HG02588 (cell line): ENCODE data around the gene FRZB.

Experiments
- ATAC-seq: cut with Tn5 transposase; IDR thresholded peaks from one replicate; pipeline ENCODE4 v1.9.1; 2021; ENCODE audit warnings: mild to moderate bottlenecking, moderate library complexity; ENCODE audit not compliant: unreplicated experiment

The FRZB gene

GRCh38 chr2:182845794-182846417, 20.5 kb downstream of the FRZB start:
- no peak for ATAC-seq

GRCh38 chr2:182836451-182836850, 30.0 kb downstream of the FRZB start:
- no peak for ATAC-seq

GRCh38 chr2:182834293-182834692, 32.1 kb downstream of the FRZB start:
- ATAC-seq = no peak

GRCh38 chr2:182833084-182833854, 33.2 kb downstream of the FRZB start:
- no peak for ATAC-seq

- ATAC-seq = no peak
These were observed 34.5 kb downstream of the FRZB start for GRCh38 chr2:182831921-182832320.

GRCh38 chr2:182831101-182831500, 35.3 kb downstream of the FRZB start:
- no peak for ATAC-seq

GRCh38 chr2:182827182-182827879, 39.1 kb downstream of the FRZB start:
- ATAC-seq = no peak

GRCh38 chr2:182826496-182826895, 39.9 kb downstream of the FRZB start:
- no peak for ATAC-seq

- no peak for ATAC-seq
These were observed 40.4 kb downstream of the FRZB start for GRCh38 chr2:182826064-182826463.

GRCh38 chr2:182824767-182825158, 41.7 kb downstream of the FRZB start:
- no peak for ATAC-seq

- ATAC-seq = no peak
These were observed 42.2 kb downstream of the FRZB start for GRCh38 chr2:182824056-182824766.

GRCh38 chr2:182822733-182823132, 43.7 kb downstream of the FRZB start:
- no peak for ATAC-seq

GRCh38 chr2:182821182-182821581, 45.3 kb downstream of the FRZB start:
- no peak for ATAC-seq

GRCh38 chr2:182819412-182819811, 47.0 kb downstream of the FRZB start:
- no peak for ATAC-seq

GRCh38 chr2:182818925-182819324, 47.5 kb downstream of the FRZB start:
- ATAC-seq = no peak

- ATAC-seq = no peak
These were observed 47.9 kb downstream of the FRZB start for GRCh38 chr2:182818501-182818900.

- no peak for ATAC-seq
These were observed 48.9 kb downstream of the FRZB start for GRCh38 chr2:182817558-182817957.

- ATAC-seq = no peak
These were observed 49.6 kb downstream of the FRZB start for GRCh38 chr2:182816866-182817265.

GRCh38 chr2:182814804-182815203, 51.6 kb downstream of the FRZB start:
- ATAC-seq = no peak

- ATAC-seq = no peak
These were observed 52.1 kb downstream of the FRZB start for GRCh38 chr2:182814380-182814779.

GRCh38 chr2:182810087-182810486, 56.4 kb downstream of the FRZB start:
- ATAC-seq = no peak
